H1 (cell line): ENCODE measurements around the gene DYNC1I1. TPM values are rescaled to one million over a fixed set of nuclear protein-coding genes. Genes with fewer than 3 reads are reported as not detected.

Experiments used
- CBX5 ChIP-seq: fragments of 300-800, 300-1000 bp; sonication (generic); IDR thresholded peaks from 2 replicates; pipeline ENCODE4 v1.7.1; 2016; ENCODE audit warnings: antibody characterized with exemption, low read length, low read depth
- CTBP2 ChIP-seq: IDR thresholded peaks from 2 replicates; pipeline ENCODE4 v1.7.0; 2011; ENCODE audit warnings: borderline replicate concordance, mild to moderate bottlenecking, moderate library complexity, mixed read lengths, low read length; ENCODE audit not compliant: insufficient read depth, insufficient read length
- RXRA ChIP-seq: IDR thresholded peaks from 2 replicates; pipeline ENCODE4 v1.6.1; 2011; ENCODE audit warnings: low read depth, mild to moderate bottlenecking, low read length, moderate library complexity; ENCODE audit not compliant: insufficient read depth
- polyA plus RNA-seq, 7 experiments: library from polyadenylated mRNA; depleted of rRNA in 3 of 7; stranded (reverse) in 5 of 7; unstranded in 2 of 7; fragments of >200 nt in 5 of 7; fragments of 200-250 nt in 2 of 7; gene quantifications; 1 replicate in 5 of 7; 2 replicates in 1 of 7; 4 replicates in 1 of 7; pipeline versions ENCODE4 v1.2.1 to v1.2.3, GENCODE V29; 2011 to 2013; ENCODE audit warnings: missing spikeins in 2 of 7, mixed read lengths in 2 of 7
- total RNA-seq: library from RNA; stranded (reverse); fragmentation: NEBNext Ultra II Directional; extraction: Animal tissue kit (Norgen Biotek cat#: 25700); gene quantifications from 2 replicates; pipeline ENCODE4 v1.2.1, GENCODE V29; 2021

Gene DYNC1I1
- total and polyA plus RNA-seq, 2 of the 8 experiments (the other 6 are each of a cell fraction or from before 2014, with no cell fraction given): 0.45 to 0.58 TPM

DNA sequence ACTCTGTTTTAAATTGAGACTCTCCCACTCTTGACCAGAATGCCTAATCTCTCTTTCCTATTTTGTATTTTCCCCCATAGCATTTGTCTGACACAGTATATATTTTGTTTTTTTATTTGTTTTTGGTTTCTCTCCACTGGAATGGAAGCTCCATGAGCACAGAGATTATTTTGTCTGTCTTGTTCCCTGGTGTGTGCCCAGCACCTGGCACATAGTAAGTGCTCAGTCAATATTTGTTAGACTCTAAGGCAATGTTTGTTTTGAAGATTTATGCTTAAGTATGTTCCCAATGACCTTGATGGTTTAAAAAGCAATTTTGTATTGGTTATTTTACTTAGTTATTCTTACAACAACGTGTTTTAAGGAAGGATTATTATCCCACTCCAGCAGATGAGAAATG, 201.8 kb downstream of the DYNC1I1 start (continued):
- TF ChIP-seq CBX5 (no peak), CTBP2 (no peak), RXRA (no peak)
